Hindlimb muscle (tissue), 1 donor: ENCODE data around the gene AADAT. TPM values are rescaled to one million over a fixed set of nuclear protein-coding genes. Genes with fewer than 3 reads are reported as not detected.
A peak's percentile ranks its signal among the peaks of the same experiment; 100 is the strongest.
"Not testable (repeated sequence)": the region's sequence is repeated elsewhere in the genome, so short reads cannot be mapped to it uniquely, and the experiment has no call there.

Experiments used
- DNase-seq: peaks from one replicate; pipeline ENCODE4 v3.0.0-alpha.2; 2013
- polyA plus RNA-seq: library from polyadenylated mRNA; unstranded; fragments of 120-200 nt; gene quantifications from one replicate; pipeline ENCODE4 v1.2.1, GENCODE V29; 2013; ENCODE audit not compliant: insufficient read length

The AADAT gene
- polyA plus RNA-seq, 1 donor = 19.2 TPM

GRCh38 chr4:170089274-170089667 lies 485 bp downstream of the AADAT start:
- no peak for DNase-seq

GRCh38 chr4:170088716-170089115 lies 1.0 kb downstream of the AADAT start:
- no peak for DNase-seq

- DNase-seq = no peak
Observed at GRCh38 chr4:170087163-170087700, 2.5 kb downstream of the AADAT start.

DNA sequence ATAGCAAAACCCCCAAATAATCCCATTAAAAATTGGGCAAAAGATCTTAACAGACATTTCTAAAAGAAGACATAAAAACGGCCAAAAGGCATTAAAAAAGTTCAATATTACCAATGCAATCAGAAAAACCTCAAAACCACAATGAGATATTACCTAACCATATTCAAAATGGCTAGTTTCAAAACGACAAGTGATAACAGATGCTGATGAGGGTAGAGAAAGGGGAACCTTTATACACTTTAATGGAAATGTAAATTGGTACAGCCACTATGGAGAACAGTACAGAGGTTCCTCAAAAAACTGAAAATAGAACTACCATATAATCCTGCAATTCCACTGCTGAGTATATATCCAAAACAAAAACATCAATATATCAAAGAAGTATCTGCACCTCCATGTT lies 6.2 kb downstream of the AADAT start:
- no peak for DNase-seq

GRCh38 chr4:170080496-170080895 lies 9.3 kb downstream of the AADAT start:
- no peak for DNase-seq

DNA sequence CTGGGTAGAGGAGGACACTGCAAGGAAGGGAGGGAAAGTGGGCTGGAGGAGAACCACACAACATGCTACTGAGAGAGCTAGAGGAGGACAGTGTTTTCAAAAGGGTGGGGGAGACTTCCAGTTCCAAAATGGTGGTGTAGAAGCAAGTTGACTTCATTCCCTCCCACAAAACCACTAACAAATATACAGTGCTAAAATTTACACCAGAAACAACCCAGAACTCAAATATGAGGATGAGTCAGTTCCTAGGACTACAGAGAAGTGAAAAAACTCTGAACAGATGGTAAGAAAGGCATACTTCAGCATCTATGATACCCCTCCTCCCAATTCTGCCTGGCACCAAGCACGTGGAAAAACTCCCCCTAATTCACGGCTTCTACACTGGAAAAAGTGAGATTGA lies 9.8 kb downstream of the AADAT start:
- DNase-seq = no peak

DNA sequence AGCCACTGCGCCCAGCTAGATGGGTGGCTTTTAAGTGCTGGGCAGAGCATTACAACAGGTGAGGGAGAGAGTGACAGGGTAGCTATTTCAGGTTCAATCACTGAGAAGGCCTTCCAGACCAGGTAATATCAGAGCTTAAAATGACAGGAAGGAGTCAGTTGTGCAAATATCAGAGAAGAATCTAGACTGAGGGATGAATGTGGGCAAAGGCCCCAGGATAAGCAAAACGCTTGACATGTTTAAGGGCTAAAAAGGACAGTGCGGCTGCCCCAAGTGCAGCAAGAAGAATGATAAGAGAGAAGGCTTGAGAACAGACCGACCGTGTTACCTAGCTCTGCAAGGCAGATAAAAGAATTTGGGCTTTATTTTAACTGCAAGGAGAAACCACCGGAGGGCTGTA lies 18.6 kb downstream of the AADAT start:
- no peak for DNase-seq

- no peak for DNase-seq
Observed at GRCh38 chr4:170068438-170069128, 21.2 kb downstream of the AADAT start.

DNA sequence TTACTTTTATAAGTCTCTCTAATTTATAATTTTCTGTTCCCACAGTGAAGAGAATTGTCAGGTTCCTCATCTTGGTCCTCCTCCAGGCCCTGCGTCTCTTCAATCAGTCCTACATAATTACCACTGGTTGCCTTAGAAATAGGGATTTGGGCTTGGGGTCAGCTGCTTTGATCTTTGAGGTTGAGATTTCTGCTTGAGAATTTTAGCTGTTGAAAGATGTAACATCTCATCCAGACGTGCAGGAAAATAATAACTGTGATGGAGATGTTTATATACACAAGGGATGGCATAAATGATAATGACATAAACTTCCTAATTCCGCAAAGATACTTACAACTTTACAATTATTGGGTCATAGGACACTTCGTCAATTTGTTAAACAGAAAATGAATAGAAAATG lies 30.3 kb downstream of the AADAT start:
- no peak for DNase-seq

DNA sequence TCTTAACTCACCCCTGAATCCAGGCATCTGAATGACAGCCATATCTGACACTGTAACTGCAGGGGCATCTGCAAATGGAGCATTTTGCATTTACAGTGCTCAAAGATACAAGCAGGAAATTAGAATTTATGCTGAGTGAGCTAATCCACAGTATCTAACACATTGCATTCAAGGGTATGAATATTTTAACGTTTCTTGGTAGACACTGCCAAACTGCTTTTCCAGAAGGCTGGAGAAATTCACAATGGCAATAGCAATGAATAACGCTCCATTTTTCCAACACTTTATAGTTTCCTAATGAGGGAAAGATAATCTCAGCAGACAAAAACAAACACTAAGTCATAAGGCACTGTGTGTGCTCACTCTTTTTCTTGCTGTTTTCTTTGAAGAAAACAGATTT lies 30.9 kb downstream of the AADAT start:
- DNase-seq = no peak

GRCh38 chr4:170057866-170058265 lies 31.9 kb downstream of the AADAT start:
- DNase-seq = no peak

DNA sequence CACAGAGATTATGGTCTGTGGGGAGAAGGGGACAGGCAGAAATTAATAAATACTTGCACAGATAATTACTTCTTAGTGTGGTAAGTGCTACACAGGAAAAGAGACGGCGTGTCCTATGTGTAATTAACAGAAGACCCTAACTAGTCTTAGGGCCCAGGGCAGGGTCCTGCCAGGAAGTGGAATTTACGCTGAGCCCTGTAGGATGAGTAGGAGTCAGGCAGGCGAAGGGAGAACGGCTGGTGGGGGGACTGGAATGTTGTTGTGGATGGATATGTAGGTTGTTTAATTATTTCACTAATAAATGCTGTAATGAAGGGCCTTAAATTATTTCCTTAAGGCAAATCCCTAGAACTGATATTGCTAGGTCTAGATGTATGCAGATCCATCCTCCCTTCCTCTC lies 36.8 kb downstream of the AADAT start:
- no peak for DNase-seq

- no peak for DNase-seq
Observed at GRCh38 chr4:170051402-170051801, 38.4 kb downstream of the AADAT start.

DNA sequence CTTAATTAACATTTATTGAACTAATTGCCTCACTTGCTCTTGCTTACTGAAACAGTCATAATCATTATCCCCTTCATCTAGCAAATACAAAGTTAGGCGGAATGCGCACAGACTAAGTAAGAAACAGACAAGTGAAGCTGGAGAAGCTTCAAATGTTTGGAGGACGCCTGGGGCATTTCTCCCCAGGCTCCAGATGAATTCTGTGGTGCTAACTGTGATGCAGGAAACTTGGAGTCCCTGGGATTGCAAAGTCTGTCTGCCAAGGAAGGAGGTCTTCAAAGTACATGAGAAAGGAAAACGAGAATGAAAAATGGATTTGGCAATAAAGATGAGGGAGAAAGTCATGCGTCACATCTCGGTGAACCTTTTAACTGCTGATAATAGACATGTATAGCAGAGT lies 40.0 kb downstream of the AADAT start:
- DNase-seq = no peak

GRCh38 chr4:170047771-170048354 lies 41.9 kb downstream of the AADAT start:
- DNase-seq = peak; percentile 48

DNA sequence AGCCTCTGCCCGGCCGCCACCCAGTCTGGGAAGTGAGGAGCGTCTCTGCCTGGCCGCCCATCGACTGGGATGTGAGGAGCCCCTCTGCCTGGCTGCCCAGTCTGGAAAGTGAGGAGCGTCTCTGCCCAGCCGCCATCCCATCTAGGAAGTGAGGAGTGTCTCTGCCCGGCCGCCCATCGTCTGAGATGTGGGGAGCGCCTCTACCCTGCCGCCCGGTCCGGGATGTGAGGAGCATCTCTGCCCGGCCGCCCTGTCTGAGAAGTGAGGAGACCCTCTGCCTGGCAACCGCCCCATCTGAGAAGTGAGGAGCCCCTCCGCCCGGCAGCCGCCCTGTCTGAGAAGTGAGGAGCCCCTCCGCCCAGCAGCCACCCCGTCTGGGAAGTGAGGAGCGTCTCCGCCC lies 43.6 kb downstream of the AADAT start:
- DNase-seq = not testable (repeated sequence)

DNA sequence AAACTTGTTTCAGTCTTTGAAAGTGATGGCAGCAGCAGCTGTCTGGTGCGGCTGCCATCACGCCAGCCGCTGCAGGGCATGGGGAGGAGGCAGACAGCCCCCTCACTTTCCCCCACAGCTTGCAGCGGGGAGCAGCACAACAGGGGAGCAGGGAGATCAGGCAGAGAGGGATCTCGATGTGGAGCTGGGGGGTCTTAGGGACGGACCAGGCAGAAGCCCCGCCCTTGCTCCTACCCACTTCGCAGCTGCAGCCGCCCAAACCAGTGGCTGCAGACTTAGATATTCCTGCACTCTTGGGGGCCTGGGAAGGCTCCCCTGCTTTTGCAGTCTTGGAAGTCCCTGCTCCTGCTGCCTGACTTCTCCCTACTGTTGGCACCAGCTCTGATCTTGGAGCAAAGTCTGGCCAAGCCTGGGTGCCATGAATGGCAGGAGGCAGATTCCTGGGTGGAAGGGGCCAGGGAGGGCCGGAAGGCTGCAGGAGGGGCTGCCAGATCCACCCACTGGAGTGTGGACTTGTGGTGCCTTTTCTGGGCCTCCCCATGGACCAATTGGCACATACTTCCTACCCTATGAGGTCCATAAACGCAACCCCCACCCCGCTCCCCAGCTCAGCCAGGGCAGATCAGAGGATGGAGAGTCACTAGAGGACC lies 49.6 kb downstream of the AADAT start:
- no peak for DNase-seq

DNA sequence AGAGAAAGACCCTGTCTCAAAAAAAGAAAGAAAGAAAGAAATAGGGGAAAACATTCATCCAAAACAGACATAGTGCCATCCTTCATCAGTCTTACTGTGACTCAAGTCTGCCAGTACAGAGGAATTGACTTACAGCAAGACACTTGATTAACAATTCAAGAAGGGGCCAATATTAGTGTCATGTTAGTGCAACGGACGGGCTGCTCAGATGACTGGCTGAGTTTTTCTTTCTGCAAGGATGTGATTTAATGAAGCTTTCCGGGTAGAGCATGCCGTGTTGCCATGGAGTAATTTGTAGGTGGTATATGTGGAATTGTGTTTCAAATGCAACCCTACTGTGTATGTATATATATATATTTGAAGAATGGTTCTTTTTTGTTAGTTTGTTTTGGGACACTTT lies 51.0 kb downstream of the AADAT start:
- no peak for DNase-seq

- DNase-seq = no peak
Observed at GRCh38 chr4:170038232-170038631, 51.5 kb downstream of the AADAT start.

- no peak for DNase-seq
Observed at GRCh38 chr4:170037481-170037880, 52.3 kb downstream of the AADAT start.

DNA sequence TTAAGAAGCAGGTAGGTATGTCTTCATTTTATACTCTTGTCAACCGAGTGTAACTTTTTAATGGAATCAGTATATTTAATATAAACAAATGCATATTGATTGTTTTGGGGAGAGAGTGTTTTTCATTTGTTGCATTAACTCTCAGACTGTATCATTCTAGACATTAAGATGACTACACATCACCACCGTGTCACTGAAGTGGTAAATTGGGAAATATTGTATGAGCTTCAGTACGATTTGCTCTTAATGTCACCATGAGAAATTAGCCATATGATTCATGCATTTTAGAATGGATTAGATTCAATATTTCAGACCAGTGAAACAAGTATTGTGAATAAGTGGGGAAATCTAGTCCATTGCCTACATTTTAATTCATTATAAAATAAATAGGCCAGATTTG lies 53.9 kb downstream of the AADAT start:
- no peak for DNase-seq

- DNase-seq = no peak
Observed at GRCh38 chr4:170035231-170035630, 54.5 kb downstream of the AADAT start.

GRCh38 chr4:170033999-170034398 lies 55.8 kb downstream of the AADAT start:
- no peak for DNase-seq

DNA sequence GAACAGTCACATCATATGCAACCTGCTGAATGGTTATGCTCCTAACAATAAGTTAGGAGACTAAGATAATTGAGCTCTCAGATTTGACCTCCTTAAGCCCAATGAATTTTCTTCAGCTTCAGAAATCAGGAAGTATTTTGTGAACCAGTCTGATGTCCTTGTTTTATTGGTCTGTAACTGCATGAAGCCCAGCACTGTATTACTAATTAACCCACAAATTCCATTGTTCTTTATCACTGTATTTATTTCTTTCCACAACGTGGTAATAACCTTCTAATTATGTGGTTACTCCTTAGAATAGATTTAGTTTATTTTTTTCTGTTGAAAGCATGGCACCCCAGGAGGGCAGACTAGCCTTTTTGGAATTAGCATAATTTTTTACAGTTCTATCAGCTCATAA lies 59.6 kb downstream of the AADAT start:
- no peak for DNase-seq
